ENCODE data around the gene SERPINA9.

The SERPINA9 gene

DNA sequence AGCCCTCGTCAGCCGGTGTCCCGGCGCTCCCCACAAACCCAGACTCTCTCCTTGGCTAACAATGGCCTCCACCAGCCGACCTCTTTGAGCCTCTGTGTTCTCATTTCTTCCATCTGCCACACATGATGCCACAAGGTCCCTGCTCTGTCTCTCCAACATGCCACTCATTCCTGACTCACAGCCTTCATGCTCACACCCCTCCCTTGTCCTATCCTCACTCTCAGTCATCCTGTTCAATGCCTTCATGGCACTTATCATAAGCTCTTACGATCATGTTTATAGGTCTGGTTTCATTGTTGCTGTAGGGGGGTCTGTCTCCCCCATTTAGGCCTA, 13.8 kb downstream of the SERPINA9 start:
- no peak overlapping the region for H3K27ac Mint-ChIP-seq
- H3K27me3 Mint-ChIP-seq = peaks cover 12% of the 10 kb centered on the region
- H3K4me1 Mint-ChIP-seq = no peaks in the 10 kb centered on the region
- ATAC-seq (no peak), DNase-seq (no peak)
- H3K36me3 Mint-ChIP-seq (ENCODE audit: low read depth) = no peaks in the 10 kb centered on the region
- no peak overlapping the region for H3K4me3 Mint-ChIP-seq
- H3K9me3 Mint-ChIP-seq = peaks cover 11% of the 10 kb centered on the region

DNA sequence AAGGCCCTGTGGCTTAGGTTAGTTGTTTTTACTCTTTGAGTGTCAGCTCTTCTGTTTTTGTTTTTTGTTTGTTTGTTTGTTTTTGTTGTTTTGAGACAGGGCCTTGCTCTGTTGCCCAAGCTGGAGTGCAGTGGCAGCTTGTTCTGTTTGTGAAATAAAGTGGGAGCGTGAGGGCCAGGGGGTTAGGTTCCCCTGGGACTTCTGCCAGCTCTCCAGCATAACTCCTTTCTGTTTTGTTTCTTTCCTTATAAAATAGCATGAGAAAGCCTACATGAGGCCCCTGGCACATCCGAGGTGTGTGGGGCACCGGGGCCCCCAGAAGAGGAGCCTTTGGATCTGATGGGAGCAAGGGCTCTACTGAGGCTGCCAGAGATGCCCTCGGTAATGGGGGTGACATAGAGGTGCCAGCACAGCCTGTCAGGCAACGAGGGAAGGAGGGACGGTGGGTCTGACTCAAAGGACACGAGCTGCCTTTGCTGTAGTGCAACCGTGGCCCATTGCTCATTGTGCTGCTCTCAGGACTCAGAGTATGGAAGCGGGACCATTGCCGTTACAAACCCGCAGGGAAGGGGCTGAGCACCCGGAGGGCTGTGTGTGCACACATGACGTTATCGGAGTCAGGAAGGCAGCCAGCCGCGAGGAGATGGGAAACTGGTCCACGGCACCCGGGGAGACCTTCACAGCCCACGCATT, 14.3 kb downstream of the SERPINA9 start:
- no peaks in the 10 kb centered on the region for H3K36me3 Mint-ChIP-seq (ENCODE audit: low read depth)
- no peaks in the 10 kb centered on the region for H3K4me1 Mint-ChIP-seq
- DNase-seq (no peak), ATAC-seq (no peak)
- H3K27me3 Mint-ChIP-seq = peaks cover 12% of the 10 kb centered on the region
- peaks cover 11% of the 10 kb centered on the region for H3K9me3 Mint-ChIP-seq
- no peak overlapping the region for H3K4me3 Mint-ChIP-seq
- no peak overlapping the region for H3K27ac Mint-ChIP-seq

DNA sequence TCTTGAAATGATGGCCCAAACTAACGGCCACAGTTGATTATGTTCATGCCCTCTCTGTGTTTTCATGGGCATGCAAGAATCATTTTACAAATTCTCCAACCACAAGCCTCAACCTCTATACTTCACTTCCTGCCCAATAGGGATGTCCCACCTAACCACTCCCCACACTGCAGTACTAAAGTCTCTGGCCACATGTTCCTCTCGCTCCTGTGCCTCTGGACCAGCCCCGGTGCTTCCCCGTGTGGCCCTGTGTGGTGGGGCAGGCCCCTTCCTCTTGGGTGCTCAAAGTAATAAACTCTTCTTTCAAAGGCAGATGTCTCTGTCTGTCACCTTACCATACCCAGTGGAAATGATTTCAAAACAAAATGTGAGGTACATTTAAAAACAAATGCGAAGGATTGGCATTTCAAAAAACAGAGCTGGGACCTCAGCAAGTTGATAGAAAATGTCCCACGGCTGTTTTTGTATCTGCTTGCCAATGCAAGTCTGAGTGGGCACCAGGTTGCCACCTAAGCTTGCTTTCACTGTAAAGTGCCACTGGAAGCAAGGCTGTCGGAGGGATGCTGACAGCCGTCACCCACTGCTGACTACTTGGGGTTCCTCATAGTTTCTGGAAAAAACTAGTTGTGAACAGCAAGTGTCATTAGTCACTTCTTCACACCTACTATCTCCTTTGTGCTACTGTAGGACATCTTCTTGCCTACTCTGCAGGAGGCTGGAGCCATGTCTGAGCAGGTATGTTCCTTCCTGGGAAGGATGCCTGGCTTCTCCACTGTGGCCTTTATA, 15.2 kb downstream of the SERPINA9 start:
- DNase-seq (no peak), ATAC-seq (peak; percentile 10)
- Mint-ChIP-seq H3K9me3 (peaks cover 11% of the 10 kb centered on the region), H3K36me3 (ENCODE audit: low read depth) (no peaks in the 10 kb centered on the region), H3K27ac (no peak overlapping the region), H3K4me1 (no peaks in the 10 kb centered on the region), H3K27me3 (peaks cover 12% of the 10 kb centered on the region), H3K4me3 (no peak overlapping the region)

- ATAC-seq (no peak), DNase-seq (no peak)
- Mint-ChIP-seq H3K27ac (no peak overlapping the region), H3K9me3 (peaks cover 11% of the 10 kb centered on the region), H3K4me3 (no peak overlapping the region), H3K4me1 (no peaks in the 10 kb centered on the region), H3K27me3 (peaks cover 19% of the 10 kb centered on the region), H3K36me3 (ENCODE audit: low read depth) (no peaks in the 10 kb centered on the region)
These were observed 17.3 kb downstream of the SERPINA9 start for GRCh38 chr14:94458558-94459205.

- no peaks in the 10 kb centered on the region for H3K36me3 Mint-ChIP-seq (ENCODE audit: low read depth)
- DNase-seq (no peak), ATAC-seq (no peak)
- H3K27me3 Mint-ChIP-seq = peaks cover 19% of the 10 kb centered on the region
- peaks cover 6% of the 10 kb centered on the region for H3K9me3 Mint-ChIP-seq
- H3K4me1 Mint-ChIP-seq = no peaks in the 10 kb centered on the region
- no peak overlapping the region for H3K4me3 Mint-ChIP-seq
- no peak overlapping the region for H3K27ac Mint-ChIP-seq
These were observed 17.9 kb downstream of the SERPINA9 start for GRCh38 chr14:94458096-94458495.

DNA sequence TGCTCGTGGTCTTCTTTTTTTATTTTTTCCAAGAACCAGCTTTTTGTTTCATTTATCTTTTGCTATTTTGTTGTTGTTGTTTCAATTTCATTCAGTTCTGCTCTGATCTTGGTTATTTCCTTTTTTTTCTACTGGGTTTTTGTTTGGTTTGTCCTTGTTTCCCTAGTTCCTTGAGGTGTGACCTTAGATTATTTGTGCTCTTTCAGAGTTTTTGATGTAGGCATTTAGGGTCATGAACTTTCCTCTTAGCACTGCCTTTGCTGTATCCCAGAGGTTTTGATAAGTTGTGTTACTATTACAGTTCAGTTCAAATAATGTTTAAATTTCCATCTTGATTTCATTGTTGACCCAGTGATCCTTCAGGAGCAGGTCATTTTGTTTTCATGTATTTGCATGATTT, 20.1 kb downstream of the SERPINA9 start:
- Mint-ChIP-seq H3K27ac (no peak overlapping the region), H3K27me3 (peaks cover 18% of the 10 kb centered on the region), H3K4me1 (no peaks in the 10 kb centered on the region), H3K4me3 (no peak overlapping the region), H3K36me3 (ENCODE audit: low read depth) (no peaks in the 10 kb centered on the region), H3K9me3 (peaks cover 6% of the 10 kb centered on the region)
- DNase-seq (no peak), ATAC-seq (no peak)

DNA sequence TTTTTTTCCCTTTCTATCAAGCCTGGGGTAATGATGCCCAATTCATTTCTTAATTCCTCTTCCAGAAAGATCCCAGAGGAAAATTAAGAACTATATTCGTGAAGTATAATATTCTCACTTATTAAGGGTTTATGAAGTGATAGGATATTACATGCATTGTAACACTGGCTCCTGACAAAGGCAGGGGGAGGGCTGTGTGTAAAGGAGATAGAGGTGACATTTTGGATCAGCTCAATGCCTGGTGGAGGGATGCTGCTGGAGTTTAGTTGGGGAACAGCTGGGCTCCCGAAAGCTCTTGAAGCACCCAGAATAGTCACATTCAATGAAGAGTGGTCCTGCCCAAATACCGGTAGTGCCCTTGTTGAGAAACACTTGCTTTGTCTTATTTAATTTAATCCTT, 24.2 kb downstream of the SERPINA9 start:
- H3K36me3 Mint-ChIP-seq (ENCODE audit: low read depth) = no peaks in the 10 kb centered on the region
- H3K27ac Mint-ChIP-seq = no peak overlapping the region
- DNase-seq (no peak), ATAC-seq (no peak)
- no peak overlapping the region for H3K4me3 Mint-ChIP-seq
- H3K9me3 Mint-ChIP-seq = no peaks in the 10 kb centered on the region
- no peaks in the 10 kb centered on the region for H3K4me1 Mint-ChIP-seq
- H3K27me3 Mint-ChIP-seq = peaks cover 19% of the 10 kb centered on the region

DNA sequence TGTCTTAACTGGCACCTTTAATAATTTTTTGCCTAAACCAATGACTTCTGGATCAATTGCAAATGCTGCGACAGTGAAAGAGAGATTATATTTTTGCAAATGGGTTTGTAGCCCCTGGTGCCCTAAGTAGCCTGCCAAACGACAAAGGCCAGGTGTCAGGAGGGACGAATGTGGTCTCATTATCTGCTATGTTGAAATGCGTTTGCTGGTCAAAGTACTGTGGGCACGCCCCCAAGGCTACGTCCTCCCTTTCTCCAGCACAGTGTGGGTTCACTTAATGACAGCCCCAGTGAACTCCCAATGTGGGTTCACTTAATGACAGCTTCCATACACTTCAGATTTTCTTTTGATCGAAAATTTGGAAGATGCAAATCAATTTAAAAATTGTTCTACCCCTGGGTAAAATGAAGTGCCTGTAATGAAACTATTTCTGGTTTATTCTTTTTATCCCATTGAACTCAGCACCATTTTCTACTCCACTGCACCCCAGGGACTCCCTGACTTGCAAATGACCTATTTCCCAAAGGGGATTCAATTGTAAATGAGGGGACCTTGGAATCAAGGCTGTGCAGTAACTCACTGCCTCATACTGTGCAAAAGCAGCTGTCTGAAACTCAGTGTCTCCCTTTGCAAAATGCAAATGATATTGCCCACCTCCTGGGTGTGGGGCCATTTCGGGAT, 24.8 kb downstream of the SERPINA9 start:
- Mint-ChIP-seq H3K4me1 (no peaks in the 10 kb centered on the region), H3K27me3 (peaks cover 19% of the 10 kb centered on the region), H3K36me3 (ENCODE audit: low read depth) (no peaks in the 10 kb centered on the region), H3K27ac (no peak overlapping the region), H3K4me3 (no peak overlapping the region), H3K9me3 (no peaks in the 10 kb centered on the region)
- no peak for DNase-seq
- no peak for ATAC-seq

DNA sequence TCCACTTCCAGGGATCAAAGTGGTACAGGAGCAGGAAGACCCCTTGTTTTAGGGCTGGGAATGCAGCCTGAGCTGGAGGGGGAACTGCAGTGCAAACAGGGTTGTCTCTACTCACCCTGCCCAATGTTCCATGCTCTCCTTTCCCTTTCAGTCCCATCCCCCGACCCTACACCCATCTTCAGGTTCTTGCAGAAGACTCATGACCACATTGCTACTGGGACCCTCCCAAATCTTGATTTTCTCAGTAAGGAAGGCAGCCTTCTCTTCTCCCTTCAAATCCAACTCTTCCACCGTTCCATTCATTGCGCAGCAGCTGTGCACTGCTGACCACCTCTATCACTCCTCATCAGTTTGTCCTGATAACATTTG, 25.3 kb downstream of the SERPINA9 start:
- H3K4me1 Mint-ChIP-seq = no peaks in the 10 kb centered on the region
- no peaks in the 10 kb centered on the region for H3K36me3 Mint-ChIP-seq (ENCODE audit: low read depth)
- DNase-seq (no peak), ATAC-seq (no peak)
- no peak overlapping the region for H3K4me3 Mint-ChIP-seq
- peaks cover 19% of the 10 kb centered on the region for H3K27me3 Mint-ChIP-seq
- no peak overlapping the region for H3K27ac Mint-ChIP-seq
- H3K9me3 Mint-ChIP-seq = no peaks in the 10 kb centered on the region

DNA sequence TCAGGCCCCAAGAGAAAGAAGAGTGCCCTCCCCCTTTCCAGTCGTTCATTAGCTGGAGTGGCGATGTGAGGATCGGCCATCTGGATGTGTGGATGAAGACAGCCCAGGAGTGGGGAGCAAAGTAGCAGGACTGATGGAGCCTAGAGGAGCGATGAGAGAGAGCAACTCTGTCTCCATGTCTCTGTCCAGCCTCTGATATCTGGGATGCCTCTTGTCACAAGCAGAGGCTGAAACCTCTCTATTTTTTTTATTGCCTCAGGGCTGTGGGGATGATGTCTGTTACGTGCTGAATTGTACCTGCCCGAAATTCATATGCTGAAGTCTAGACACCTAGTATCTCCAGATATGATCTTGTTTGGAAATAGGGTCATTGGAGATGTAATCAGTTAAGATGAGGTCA, 26.1 kb downstream of the SERPINA9 start:
- H3K4me1 Mint-ChIP-seq = no peaks in the 10 kb centered on the region
- H3K36me3 Mint-ChIP-seq (ENCODE audit: low read depth) = no peaks in the 10 kb centered on the region
- no peak for DNase-seq
- ATAC-seq = no peak
- no peak overlapping the region for H3K4me3 Mint-ChIP-seq
- peaks cover 19% of the 10 kb centered on the region for H3K27me3 Mint-ChIP-seq
- no peaks in the 10 kb centered on the region for H3K9me3 Mint-ChIP-seq
- H3K27ac Mint-ChIP-seq = no peak overlapping the region

GRCh38 chr14:94448071-94448808, 27.8 kb downstream of the SERPINA9 start:
- no peak for DNase-seq
- ATAC-seq = no peak
- Mint-ChIP-seq H3K36me3 (ENCODE audit: low read depth) (no peaks in the 10 kb centered on the region), H3K27ac (no peak overlapping the region), H3K4me3 (no peak overlapping the region), H3K4me1 (no peaks in the 10 kb centered on the region), H3K9me3 (no peaks in the 10 kb centered on the region), H3K27me3 (peaks cover 12% of the 10 kb centered on the region)

GRCh38 chr14:94447206-94447605, 28.8 kb downstream of the SERPINA9 start:
- Mint-ChIP-seq H3K36me3 (ENCODE audit: low read depth) (no peaks in the 10 kb centered on the region), H3K9me3 (no peaks in the 10 kb centered on the region), H3K4me1 (no peaks in the 10 kb centered on the region), H3K27ac (no peak overlapping the region), H3K4me3 (no peak overlapping the region), H3K27me3 (peaks cover 12% of the 10 kb centered on the region)
- no peak for DNase-seq
- ATAC-seq = no peak

GRCh38 chr14:94446126-94446525, 29.9 kb downstream of the SERPINA9 start:
- ATAC-seq (no peak), DNase-seq (no peak)
- H3K27ac Mint-ChIP-seq = no peak overlapping the region
- H3K4me3 Mint-ChIP-seq = no peak overlapping the region
- H3K36me3 Mint-ChIP-seq (ENCODE audit: low read depth) = no peaks in the 10 kb centered on the region
- H3K27me3 Mint-ChIP-seq = peaks cover 15% of the 10 kb centered on the region
- no peaks in the 10 kb centered on the region for H3K4me1 Mint-ChIP-seq
- no peaks in the 10 kb centered on the region for H3K9me3 Mint-ChIP-seq

DNA sequence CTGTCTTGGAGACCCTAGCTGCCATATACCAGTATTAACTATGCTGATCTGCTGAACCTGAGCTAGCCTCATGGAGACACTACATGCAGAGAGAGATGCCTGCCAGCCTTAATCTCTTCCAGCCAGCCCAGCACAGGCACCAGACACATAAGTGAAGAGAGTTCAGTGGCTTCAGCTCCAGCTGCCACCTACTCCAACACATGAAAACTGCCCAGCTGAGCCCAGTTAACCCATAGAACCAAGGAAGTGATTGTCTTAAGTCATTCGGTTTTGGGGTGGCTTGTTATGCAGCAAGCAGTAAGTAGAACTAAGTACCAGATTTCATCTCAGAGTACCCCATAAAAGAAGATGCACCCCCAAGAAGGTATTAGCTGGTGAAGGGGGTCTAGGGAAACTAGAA, 31.0 kb downstream of the SERPINA9 start:
- DNase-seq = no peak
- ATAC-seq = no peak
- Mint-ChIP-seq H3K36me3 (ENCODE audit: low read depth) (no peaks in the 10 kb centered on the region), H3K27ac (no peak overlapping the region), H3K4me3 (no peak overlapping the region), H3K9me3 (no peaks in the 10 kb centered on the region), H3K4me1 (no peaks in the 10 kb centered on the region), H3K27me3 (peaks cover 9% of the 10 kb centered on the region)
